Activated naive CD4-positive, alpha-beta T cell treated with Interleukin-2 at 50 U/mL for 16 hours (primary cell): ENCODE data around the gene PSMB7.

ENCODE experiments used
- DNase-seq: peaks from one replicate; pipeline ENCODE4 v3.0.0-alpha.2; 2020

Gene PSMB7

DNA sequence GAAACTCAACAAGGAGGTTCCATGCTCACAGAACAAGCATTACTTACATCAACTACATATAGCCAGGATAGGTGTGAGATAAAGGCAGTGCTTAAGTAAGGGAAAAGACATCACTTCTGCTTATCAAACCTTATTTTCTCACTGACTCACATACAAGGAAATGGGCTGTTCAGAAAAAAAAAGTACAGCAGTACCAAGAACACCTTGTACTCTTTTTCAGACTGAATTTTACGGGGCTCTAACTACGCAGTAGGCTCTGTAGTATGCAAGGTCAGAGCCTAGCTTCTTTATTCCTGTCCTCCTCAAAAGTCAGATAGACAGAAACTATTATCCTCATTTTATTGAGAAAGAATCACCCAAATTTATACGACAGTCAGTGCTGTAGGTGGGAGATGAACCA, 5.8 kb downstream of the PSMB7 start:
- no peak for DNase-seq

GRCh38 chr9:124403246-124403645, 12.0 kb downstream of the PSMB7 start:
- no peak for DNase-seq

GRCh38 chr9:124399968-124400940, 15.0 kb downstream of the PSMB7 start:
- no peak for DNase-seq

- no peak for DNase-seq
These were observed 15.8 kb downstream of the PSMB7 start for GRCh38 chr9:124399323-124399967.

GRCh38 chr9:124398191-124398935, 16.9 kb downstream of the PSMB7 start:
- DNase-seq = no peak

GRCh38 chr9:124395826-124396225, 19.4 kb downstream of the PSMB7 start:
- no peak for DNase-seq

DNA sequence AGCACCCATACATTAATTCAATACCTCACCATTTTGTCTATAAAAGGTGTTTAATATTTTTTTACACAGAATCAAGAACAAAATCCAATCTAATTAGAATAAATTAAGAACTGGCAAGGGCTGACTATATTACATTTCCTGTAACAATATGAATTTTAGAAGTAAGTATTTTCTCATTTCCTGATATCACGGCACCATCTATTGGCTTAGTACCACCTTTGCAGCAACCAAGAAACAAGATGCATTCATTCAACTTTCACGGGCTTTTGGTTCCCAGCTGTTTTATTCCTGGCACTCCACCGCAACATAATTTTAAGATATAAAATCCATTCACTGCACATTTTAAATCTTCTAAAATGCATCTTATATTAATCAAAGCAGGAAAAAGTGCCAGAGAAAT, 20.6 kb downstream of the PSMB7 start:
- DNase-seq = no peak

DNA sequence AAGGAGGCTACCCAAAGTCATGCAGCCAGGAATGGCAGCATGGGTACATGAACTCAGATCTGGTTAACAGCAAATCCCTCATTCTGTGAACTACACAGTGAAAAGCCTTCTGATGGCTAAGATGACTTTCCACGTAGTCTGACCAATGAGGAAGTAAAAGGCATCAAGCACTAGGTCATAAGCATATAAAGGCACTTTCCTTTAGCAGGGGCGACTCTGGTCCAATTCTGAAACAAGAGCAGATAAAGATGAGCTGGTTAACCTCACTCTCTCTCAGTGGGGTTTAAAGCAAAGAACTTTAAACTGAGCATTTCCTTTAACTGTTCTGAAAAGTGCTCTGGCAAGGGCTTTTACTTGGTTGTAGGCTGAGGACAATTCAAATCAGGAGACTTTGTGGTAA, 21.1 kb downstream of the PSMB7 start:
- no peak for DNase-seq

GRCh38 chr9:124392871-124393460, 22.3 kb downstream of the PSMB7 start:
- no peak for DNase-seq

DNA sequence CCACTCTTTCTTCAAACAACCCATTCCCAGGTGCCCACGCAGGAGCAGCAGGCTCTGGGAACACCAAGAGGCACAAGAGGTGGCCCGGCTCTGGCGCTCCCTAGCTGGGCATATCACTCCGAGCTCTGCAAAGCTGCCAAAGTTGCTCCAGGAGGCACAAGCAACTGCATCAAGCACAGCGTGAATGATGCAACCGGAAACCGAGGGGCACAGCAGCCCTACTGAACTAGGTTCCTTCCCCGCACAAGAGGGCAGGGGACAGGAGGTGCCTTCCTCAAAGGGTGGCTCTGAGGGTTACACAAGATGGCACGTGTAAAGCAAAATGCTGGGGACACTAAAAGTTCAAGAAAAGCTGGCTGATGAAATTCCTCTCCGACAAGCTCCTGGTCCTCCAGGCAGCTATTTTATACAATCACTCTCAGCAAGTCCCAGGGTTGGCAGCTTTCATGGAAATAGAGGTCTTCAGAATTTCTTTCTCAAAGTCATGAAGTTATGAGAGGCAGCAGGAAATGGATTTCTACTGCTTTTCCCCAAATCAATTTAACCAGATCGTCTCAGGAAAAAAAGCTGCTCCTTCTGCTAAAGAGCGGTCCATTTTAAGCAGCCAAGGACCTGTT, 22.9 kb downstream of the PSMB7 start:
- no peak for DNase-seq

GRCh38 chr9:124390794-124391658, 24.2 kb downstream of the PSMB7 start:
- no peak for DNase-seq

DNA sequence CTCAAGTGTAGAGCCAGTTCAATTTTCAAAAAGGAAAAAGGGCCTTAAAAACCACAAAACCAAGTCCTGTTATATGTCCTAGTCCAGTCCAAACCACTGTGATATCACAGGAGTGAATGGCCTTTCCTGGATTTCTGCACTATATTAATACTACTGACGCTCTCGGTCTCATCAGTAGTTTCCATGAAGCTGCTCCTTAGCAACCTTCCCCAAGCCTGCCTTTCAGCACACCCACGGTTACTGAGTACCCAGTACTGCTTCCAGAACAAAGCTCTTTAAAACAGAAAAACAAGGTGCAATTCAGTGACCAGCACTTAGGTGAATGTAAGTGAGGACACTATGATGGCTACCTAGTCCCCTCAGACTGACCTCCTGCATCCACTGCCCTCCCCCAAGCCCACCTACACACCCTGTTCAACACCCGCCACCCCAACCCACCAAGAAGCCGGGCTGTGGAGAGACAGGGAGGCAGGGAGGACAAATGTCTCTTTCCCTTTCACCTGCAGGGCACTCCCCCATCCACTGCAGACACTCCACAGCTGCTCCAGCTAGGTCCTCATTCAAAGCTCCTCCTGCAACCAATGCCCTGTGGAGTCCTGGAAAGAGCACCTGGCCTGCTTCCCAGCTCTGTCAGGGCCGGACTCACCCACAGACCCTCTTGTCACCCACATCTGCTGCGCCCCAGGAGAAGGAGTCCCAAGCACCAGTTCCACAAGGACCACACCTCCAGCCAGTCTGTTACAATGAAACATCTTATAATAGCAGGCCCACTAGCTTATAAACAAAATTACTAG, 25.9 kb downstream of the PSMB7 start:
- no peak for DNase-seq

- DNase-seq = no peak
These were observed 26.8 kb downstream of the PSMB7 start for GRCh38 chr9:124388275-124389048.

DNA sequence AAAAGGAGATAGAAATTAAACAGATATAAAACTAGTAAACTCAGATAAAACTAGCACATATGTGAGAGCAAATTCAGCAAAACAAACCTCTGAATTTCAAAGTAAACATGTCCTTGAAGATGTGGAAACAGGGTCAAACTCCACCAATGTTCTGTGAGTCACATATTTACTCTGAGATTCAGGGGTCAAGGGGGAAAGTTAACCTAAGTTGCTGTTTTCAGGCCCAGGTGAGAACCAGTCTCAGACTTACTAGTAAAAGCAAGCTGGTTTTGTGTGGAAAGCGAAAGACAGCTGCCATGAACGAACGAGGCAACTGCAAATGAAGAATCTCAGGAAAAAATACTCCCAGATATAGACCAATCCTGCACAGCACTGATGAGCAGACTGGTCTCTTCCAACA, 29.0 kb downstream of the PSMB7 start:
- no peak for DNase-seq

DNA sequence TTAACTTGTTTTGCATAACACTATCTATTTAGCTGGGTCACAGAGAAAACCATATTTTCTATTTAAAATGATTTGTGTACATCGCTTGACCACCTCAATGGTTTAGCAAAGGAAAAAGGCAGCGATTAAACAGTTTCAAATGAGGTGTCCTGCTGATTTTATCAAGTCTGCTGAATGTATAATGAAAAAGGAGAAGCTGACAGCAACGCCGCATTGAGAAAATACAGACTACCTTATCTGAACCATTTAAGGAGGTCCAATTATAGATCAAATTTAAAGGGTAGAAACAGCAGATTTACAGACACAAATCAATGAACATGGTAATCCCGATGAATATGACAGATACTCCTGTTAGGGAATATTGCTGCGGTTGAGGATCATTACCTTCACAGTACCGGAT, 29.6 kb downstream of the PSMB7 start:
- no peak for DNase-seq

GRCh38 chr9:124384846-124385245, 30.4 kb downstream of the PSMB7 start:
- DNase-seq = no peak

DNA sequence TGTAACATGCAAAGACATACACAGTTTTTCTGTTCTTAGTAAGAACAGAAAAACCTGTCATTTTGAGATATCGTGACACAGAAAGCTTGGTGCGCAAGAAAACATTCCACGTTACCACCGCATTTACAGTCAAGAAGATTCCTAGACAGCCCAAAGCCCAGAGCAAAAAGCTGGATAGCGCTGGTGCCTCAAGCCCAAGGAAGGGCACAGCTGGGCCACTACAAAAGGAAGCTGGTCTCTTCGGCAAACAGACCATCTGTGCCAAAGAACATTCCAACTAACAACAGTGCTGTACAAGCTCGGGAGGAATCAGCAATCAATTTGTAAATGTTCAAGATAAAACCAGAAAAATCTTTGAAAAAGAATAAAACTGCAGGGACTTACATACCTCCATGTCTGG, 31.0 kb downstream of the PSMB7 start:
- DNase-seq = no peak

GRCh38 chr9:124381170-124381945, 33.9 kb downstream of the PSMB7 start:
- no peak for DNase-seq
